ENCODE results near the gene NEUROG1. TPM values are rescaled to one million over a fixed set of nuclear protein-coding genes. Genes with fewer than 3 reads are reported as not detected.

The NEUROG1 gene
- polyA plus RNA-seq, 3 donors = not detected

GRCh38 chr5:135486131-135487036, 49.4 kb downstream of the NEUROG1 start:
- Histone ChIP-seq H3K36me3 (replicated peaks in 1 of 2; ENCODE audit: control insufficient read depth in 1 of 2, insufficient read depth in 2 of 2, low read length in 2 of 2) (no peaks in the 10 kb centered on the region), H3K79me2 (ENCODE audit: insufficient read depth, low read length) (no peaks in the 10 kb centered on the region), H3K9me3 (replicated peaks in 1 of 2; ENCODE audit: control insufficient read depth in 1 of 2, insufficient read depth in 1 of 2, low read length in 2 of 2) (peaks cover 0 to 27% of the 10 kb centered on the region in 2 donors), H3K27ac (ENCODE audit: low read depth in 1 of 2, low read length in 2 of 2) (no peak overlapping the region), H2AFZ (ENCODE audit: insufficient read depth, low read depth, low read length, poor library complexity, severe bottlenecking) (no peak overlapping the region), H4K20me1 (ENCODE audit: insufficient read depth, low read length) (no peaks in the 10 kb centered on the region), H3K4me3 (replicated peaks in 1 of 3; ENCODE audit: low read depth in 2 of 3, low read length in 3 of 3) (no peak overlapping the region), H3K4me2 (replicated peaks; ENCODE audit: extremely low read depth, low read length, poor library complexity, severe bottlenecking) (no peak overlapping the region), H3K27me3 (ENCODE audit: control insufficient read depth in 2 of 2, insufficient read depth in 2 of 2, low read length in 2 of 2) (peaks cover 48 to 58% of the 10 kb centered on the region in 2 donors), H3K9ac (ENCODE audit: insufficient read depth, low read length, poor library complexity, severe bottlenecking) (no peak overlapping the region), H3K4me1 (ENCODE audit: control insufficient read depth in 1 of 2, insufficient read depth in 2 of 2, low read length in 2 of 2) (peaks cover 24 to 34% of the 10 kb centered on the region in 2 donors)
- WGBS (ENCODE audit: insufficient coverage) = 94% methylated on average over 6 of the region's 13 CpGs
- no peak for DNase-seq
- H3K27me3 Mint-ChIP-seq (ENCODE audit: low read depth in 3 of 3) = peaks cover 58 to 62% (median 59%) of the 10 kb centered on the region in 3 donors
- H3K36me3 Mint-ChIP-seq = peaks cover 1 to 2% of the 10 kb centered on the region in 2 donors
- H3K9me3 Mint-ChIP-seq = peaks cover 0 to 24% (median 6%) of the 10 kb centered on the region in 7 donors
- TF ChIP-seq CTCF (IDR thresholded peaks at IDR 0.05) = no peak
- peaks cover 30% of the 10 kb centered on the region for H3K4me1 Mint-ChIP-seq
- intact Hi-C loops (cut with micrococcal nuclease) = no loop called here
- peak overlapping the region in 1 of 7 donors; percentile 10 for H3K27ac Mint-ChIP-seq
- peak overlapping the region in 1 of 2 donors; percentile 95 for H3K4me3 Mint-ChIP-seq

GRCh38 chr5:135484674-135485086, 51.1 kb downstream of the NEUROG1 start:
- 80% methylated on average over 2 of the region's 5 CpGs for WGBS (ENCODE audit: insufficient coverage)
- Histone ChIP-seq H3K4me3 (replicated peaks in 1 of 3; ENCODE audit: low read depth in 2 of 3, low read length in 3 of 3) (no peak overlapping the region), H3K9me3 (replicated peaks in 1 of 2; ENCODE audit: control insufficient read depth in 1 of 2, insufficient read depth in 1 of 2, low read length in 2 of 2) (peaks cover 0 to 23% of the 10 kb centered on the region in 2 donors), H3K79me2 (ENCODE audit: insufficient read depth, low read length) (no peaks in the 10 kb centered on the region), H3K9ac (ENCODE audit: insufficient read depth, low read length, poor library complexity, severe bottlenecking) (no peak overlapping the region), H2AFZ (ENCODE audit: insufficient read depth, low read depth, low read length, poor library complexity, severe bottlenecking) (no peak overlapping the region), H3K27me3 (ENCODE audit: control insufficient read depth in 2 of 2, insufficient read depth in 2 of 2, low read length in 2 of 2) (peaks cover 31 to 41% of the 10 kb centered on the region in 2 donors), H3K4me1 (ENCODE audit: control insufficient read depth in 1 of 2, insufficient read depth in 2 of 2, low read length in 2 of 2) (peaks cover 18 to 21% of the 10 kb centered on the region in 2 donors), H3K27ac (ENCODE audit: low read depth in 1 of 2, low read length in 2 of 2) (no peak overlapping the region), H3K36me3 (replicated peaks in 1 of 2; ENCODE audit: control insufficient read depth in 1 of 2, insufficient read depth in 2 of 2, low read length in 2 of 2) (no peaks in the 10 kb centered on the region), H3K4me2 (replicated peaks; ENCODE audit: extremely low read depth, low read length, poor library complexity, severe bottlenecking) (no peak overlapping the region), H4K20me1 (ENCODE audit: insufficient read depth, low read length) (no peaks in the 10 kb centered on the region)
- intact Hi-C loops (cut with micrococcal nuclease) = no loop called here
- Mint-ChIP-seq H3K4me1 (peaks cover 15% of the 10 kb centered on the region), H3K36me3 (peaks cover 0 to 2% of the 10 kb centered on the region in 2 donors), H3K4me3 (no peak overlapping the region), H3K27me3 (ENCODE audit: low read depth in 3 of 3) (peaks cover 42 to 45% (median 44%) of the 10 kb centered on the region in 3 donors), H3K9me3 (peaks cover 0 to 15% (median 6%) of the 10 kb centered on the region in 7 donors), H3K27ac (no peak overlapping the region)
- DNase-seq = no peak
- TF ChIP-seq CTCF (IDR thresholded peaks at IDR 0.05) = no peak

Other genes with a start within 250 kb of the NEUROG1 start
- 100 to 1,000 TPM; 352 to 443 (median 440) TPM for gene MACROH2A1, start 136.7 kb downstream of the NEUROG1 start, polyA plus RNA-seq
- gene DCANP1, start 88.6 kb downstream of the NEUROG1 start, polyA plus RNA-seq = under 1 TPM; 0.14 to 0.85 (median 0.15) TPM
- under 1 TPM; 0.29 to 0.71 (median 0.50) TPM for gene TIFAB, start 83.6 kb downstream of the NEUROG1 start, polyA plus RNA-seq
- gene CXCL14, start 43.0 kb upstream of the NEUROG1 start, polyA plus RNA-seq = under 1 TPM in 2 of 3 donors, not detected in 1; 0.07 to 0.12 TPM